HUES6 (cell line): ENCODE results near the gene CHAC1.
"Not testable (repeated sequence)": the region's sequence is repeated elsewhere in the genome, so short reads cannot be mapped to it uniquely, and the experiment has no call there.

ENCODE experiments used
- H3K27ac ChIP-seq: 2 replicates; pipeline ENCODE4 v1.7.0; 2013; ENCODE audit warnings: low read depth, mild to moderate bottlenecking, low read length, inconsistent platforms
- H3K27me3 ChIP-seq: 2 replicates; pipeline ENCODE4 v1.6.1; 2013; ENCODE audit warnings: low read length; ENCODE audit not compliant: control insufficient read depth, insufficient read depth
- H3K36me3 ChIP-seq: 2 replicates; pipeline ENCODE4 v1.6.1; 2013; ENCODE audit warnings: low read length; ENCODE audit not compliant: control insufficient read depth, insufficient read depth
- H3K4me1 ChIP-seq: 2 replicates; pipeline ENCODE4 v1.6.1; 2013; ENCODE audit warnings: low read length; ENCODE audit not compliant: control insufficient read depth, insufficient read depth
- H3K4me3 ChIP-seq: 2 replicates; pipeline ENCODE4 v1.5.1; 2013; ENCODE audit warnings: low read depth, low read length
- H3K9ac ChIP-seq: one replicate; pipeline ENCODE4 v1.6.1; 2013; ENCODE audit warnings: mild to moderate bottlenecking, low read length
- H3K9me3 ChIP-seq: 2 replicates; pipeline ENCODE4 v1.6.1; 2013; ENCODE audit warnings: low read depth, low read length; ENCODE audit not compliant: control insufficient read depth, insufficient read depth

The CHAC1 gene

DNA sequence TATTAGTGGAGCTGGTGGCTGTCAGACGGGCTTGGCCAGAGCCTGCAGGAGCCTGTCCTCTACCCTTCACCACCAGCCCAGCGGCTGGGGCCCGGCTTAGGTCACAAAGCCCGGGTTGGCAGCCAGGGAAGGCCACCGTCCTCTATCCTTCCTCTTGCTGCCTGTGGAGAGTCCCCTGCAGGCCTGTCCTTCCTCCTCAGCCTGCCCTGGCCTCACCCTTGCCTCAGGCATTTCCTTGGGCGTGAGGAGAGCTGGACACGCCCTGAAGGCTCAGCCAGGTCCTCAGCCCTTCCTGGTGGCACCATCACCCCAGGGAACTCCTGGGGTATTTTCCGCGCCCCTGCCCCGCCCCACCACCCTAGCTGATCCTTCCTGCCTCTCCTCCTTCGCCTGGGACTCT is 7.7 kb downstream of the CHAC1 start:
- no peak overlapping the region for H3K9ac ChIP-seq
- H3K36me3 ChIP-seq: peaks cover 11% of the 10 kb centered on the region
- peaks cover 20% of the 10 kb centered on the region for H3K4me1 ChIP-seq
- H3K27me3 ChIP-seq: no peaks in the 10 kb centered on the region
- no peak overlapping the region for H3K27ac ChIP-seq
- H3K4me3 ChIP-seq: no peak overlapping the region
- no peaks in the 10 kb centered on the region for H3K9me3 ChIP-seq

DNA sequence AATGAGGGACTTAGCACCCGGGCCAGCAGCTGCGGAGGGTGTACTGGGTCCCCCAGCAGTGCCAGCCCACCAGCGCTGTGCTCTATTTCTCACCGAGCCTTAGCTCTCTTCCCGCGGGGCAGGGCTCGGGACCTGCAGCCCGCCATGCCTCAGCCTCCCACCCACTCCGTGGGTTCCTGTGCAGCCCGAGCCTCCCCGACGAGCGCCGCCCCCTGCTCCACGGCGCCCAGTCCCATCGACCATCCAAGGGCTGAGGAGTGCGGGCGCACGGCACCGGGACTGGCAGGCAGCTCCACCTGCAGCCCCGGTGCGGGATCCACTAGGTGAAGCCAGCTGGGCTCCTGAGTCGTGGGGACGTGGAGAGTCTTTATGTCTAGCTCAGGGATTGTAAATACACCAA is 8.5 kb downstream of the CHAC1 start:
- H3K27ac ChIP-seq, H3K9me3 ChIP-seq, H3K4me3 ChIP-seq, H3K27me3 ChIP-seq, H3K36me3 ChIP-seq, H3K9ac ChIP-seq: not testable (repeated sequence)
- peaks cover 25% of the 10 kb centered on the region for H3K4me1 ChIP-seq

DNA sequence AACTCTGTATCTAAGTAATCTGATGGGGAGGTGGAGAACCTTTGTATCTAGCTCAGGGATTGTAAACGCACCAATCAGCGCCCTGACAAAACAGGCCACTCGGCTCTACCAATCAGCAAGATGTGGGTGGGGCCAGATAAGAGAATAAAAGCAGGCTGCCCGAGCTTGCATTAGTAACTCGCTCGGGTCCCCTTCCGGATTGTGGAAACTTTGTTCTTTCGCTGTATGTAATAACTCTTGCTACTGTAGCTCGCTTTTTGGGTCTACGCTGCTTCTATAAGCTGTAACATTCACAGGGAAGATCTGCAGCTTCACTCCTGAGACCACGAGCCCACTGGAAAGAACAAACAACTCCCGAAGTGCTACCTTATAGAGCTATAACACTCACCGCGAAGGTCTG is 9.0 kb downstream of the CHAC1 start:
- H3K27ac ChIP-seq, H3K9me3 ChIP-seq, H3K4me3 ChIP-seq, H3K9ac ChIP-seq, H3K27me3 ChIP-seq, H3K36me3 ChIP-seq: not testable (repeated sequence)
- peaks cover 29% of the 10 kb centered on the region for H3K4me1 ChIP-seq

DNA sequence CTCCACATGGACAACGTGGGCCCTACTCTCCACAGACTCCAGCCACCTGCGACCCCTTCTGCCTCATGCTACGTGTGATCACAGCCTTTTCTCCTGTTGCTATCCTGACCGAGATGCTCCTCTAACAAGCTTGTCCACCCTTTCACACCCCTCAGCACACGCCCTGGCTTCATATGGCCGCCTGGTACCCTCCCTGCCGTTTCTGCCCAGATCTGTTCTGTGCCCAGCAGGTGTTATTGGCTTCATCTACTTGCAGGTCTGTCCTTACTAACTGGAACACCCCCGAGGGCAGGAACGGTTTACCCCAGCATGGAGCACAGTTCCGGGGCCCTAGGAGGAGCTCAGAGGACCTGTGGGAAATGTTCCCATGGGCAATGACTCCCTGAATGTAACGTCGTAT is 9.9 kb downstream of the CHAC1 start:
- Histone ChIP-seq H3K27me3 (no peaks in the 10 kb centered on the region), H3K36me3 (no peaks in the 10 kb centered on the region), H3K9me3 (no peaks in the 10 kb centered on the region), H3K27ac (no peak overlapping the region), H3K4me3 (no peak overlapping the region), H3K9ac (no peak overlapping the region), H3K4me1 (peaks cover 31% of the 10 kb centered on the region)

DNA sequence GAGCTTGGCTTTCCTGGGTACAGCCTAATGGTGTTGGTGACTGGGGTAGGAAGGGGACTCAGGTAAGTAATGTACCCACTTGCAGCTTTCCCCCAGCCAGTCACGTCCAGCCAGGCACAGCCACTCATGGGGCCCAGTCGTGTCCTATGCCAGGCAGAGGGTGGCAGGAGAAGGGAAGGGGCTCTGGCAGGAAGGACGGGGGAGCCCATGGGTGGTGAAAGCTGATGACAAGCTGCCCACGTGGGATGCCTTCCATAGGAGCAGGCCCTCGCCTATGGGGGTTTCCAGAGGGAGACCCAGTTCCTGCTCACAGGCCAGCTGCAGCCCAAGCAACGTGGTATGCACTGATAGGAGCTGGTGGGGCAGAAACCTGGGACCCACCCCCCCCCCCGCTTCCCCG is 10.7 kb downstream of the CHAC1 start:
- Histone ChIP-seq H3K27me3 (no peaks in the 10 kb centered on the region), H3K4me1 (peaks cover 38% of the 10 kb centered on the region), H3K9ac (no peak overlapping the region), H3K27ac (no peak overlapping the region), H3K9me3 (no peaks in the 10 kb centered on the region), H3K36me3 (no peaks in the 10 kb centered on the region), H3K4me3 (no peak overlapping the region)

DNA sequence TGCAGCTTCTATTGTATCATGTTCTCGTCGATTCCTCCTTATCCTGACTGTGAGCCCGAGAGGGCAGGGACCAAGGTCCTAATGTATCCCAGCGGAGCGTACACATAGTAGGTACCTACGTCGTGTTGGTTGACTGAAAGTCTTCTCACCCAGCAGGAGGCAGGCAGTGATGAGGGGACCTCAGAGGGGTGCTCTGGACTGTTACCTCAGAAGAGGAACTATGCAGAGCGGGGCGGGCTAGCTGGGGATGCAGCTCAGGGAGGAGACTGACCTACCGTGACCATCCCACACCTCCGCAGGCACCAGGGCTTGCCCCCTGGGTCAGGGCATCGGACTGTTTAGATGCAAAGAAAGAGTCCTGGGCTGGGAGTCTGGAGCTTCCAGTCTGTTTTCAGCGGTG is 11.4 kb downstream of the CHAC1 start:
- H3K4me3 ChIP-seq: no peak overlapping the region
- H3K9me3 ChIP-seq: no peaks in the 10 kb centered on the region
- H3K9ac ChIP-seq: no peak overlapping the region
- H3K4me1 ChIP-seq: peaks cover 39% of the 10 kb centered on the region
- H3K27me3 ChIP-seq: no peaks in the 10 kb centered on the region
- no peaks in the 10 kb centered on the region for H3K36me3 ChIP-seq
- H3K27ac ChIP-seq: no peak overlapping the region

DNA sequence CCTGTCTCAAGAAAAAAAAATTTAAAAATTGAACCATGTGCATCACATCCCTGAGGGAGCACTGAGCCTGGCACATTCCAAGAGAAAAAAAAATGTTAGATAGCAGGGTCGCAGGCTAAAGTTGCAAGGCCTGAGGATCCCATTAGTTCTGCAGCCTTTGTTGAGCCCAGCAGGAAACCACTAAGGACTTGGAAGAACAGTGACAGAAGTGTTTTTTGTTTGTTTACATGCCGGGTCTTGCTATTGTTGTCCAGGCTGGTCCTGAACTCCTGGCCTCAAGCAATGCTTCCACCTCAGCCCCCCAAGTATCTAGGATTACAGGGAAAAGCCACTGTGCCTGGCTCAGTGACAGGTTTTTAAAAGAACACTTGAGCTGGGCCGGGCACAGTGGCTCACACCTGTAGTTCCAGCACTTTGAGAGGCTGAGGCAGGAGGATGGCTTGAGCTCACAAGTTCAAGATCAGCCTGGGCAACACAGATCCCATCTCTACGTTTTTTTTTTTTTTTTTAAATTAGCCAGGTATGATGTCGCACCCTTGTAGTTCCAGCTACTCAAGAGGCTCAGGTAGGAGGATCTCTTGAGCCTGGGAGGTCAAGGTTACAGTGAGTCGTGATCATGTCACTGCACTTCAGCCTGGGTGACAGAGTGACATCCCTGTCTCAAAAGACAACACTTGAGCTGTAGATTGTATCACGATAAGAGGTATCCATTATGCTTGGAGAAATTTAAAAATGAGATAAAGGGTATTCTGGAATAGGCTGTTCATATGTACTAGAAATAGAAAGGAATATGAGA is 15.2 kb downstream of the CHAC1 start:
- H3K4me3 ChIP-seq: no peak overlapping the region
- no peaks in the 10 kb centered on the region for H3K9me3 ChIP-seq
- H3K4me1 ChIP-seq: peaks cover 34% of the 10 kb centered on the region
- no peaks in the 10 kb centered on the region for H3K27me3 ChIP-seq
- H3K27ac ChIP-seq: no peak overlapping the region
- no peak overlapping the region for H3K9ac ChIP-seq
- H3K36me3 ChIP-seq: no peaks in the 10 kb centered on the region

DNA sequence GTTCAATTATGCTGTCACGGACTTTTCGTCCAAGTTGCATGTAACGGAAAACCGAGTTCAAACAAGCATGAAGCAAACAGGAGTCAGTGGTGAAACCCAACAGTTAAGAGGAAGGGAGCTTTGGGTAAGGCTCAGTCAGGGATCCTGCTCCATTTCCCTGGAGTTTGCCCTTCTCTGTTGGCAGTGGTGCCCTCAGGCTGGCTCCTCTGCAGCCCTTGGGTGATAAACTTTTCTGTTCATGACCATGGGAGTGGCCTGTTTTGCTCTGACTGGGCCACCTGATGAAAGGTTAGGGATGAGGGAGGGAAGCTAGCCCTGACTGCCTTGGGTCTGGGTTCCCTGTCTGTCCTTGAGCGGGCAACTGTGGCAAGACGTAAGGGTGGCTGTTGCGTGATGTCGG is 16.1 kb downstream of the CHAC1 start:
- Histone ChIP-seq H3K9ac (no peak overlapping the region), H3K4me1 (peaks cover 34% of the 10 kb centered on the region), H3K27ac (no peak overlapping the region), H3K27me3 (no peaks in the 10 kb centered on the region), H3K9me3 (no peaks in the 10 kb centered on the region), H3K36me3 (no peaks in the 10 kb centered on the region), H3K4me3 (no peak overlapping the region)

DNA sequence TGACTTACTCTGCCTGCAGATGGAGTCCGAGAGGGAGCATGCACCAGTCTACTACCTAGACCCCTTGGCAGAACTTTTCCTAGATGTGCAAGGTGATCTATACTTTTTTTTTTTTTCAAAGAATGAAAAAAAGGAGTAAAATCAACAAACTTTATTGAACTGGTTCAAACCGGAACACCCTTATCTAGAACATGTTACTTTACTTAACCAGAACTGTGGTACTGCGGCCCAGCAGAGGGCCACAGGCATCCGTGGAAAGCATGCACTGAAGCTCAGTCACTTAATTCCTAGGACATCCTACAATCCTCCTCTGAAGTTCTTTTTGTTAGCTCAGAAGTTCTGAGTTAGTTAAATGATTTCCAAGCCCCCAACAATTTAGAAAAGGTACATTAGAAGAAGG is 21.6 kb downstream of the CHAC1 start:
- peaks cover 44% of the 10 kb centered on the region for H3K36me3 ChIP-seq
- H3K27ac ChIP-seq: no peak overlapping the region
- H3K4me3 ChIP-seq: no peak overlapping the region
- no peaks in the 10 kb centered on the region for H3K27me3 ChIP-seq
- peaks cover 9% of the 10 kb centered on the region for H3K4me1 ChIP-seq
- no peak overlapping the region for H3K9ac ChIP-seq
- H3K9me3 ChIP-seq: no peaks in the 10 kb centered on the region

DNA sequence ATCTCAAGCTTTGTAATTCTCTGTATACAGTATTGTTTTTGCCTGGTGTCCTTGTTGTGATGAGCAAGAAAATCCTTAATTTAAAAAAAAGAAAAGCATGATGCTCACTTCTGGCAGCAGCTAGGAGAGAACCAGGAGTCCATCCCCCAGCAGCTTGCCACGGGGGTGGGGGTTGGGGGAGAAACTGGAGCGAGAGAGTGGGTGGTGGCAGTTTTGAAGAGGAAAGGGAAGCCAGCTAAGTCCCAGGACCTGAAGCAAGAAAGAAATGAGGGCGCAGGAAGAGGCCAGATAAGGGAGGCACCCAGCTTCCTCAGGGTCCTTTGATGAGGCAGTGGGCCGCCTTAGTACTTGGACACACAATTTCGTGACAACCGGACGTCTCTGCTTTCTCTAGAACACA is 23.5 kb downstream of the CHAC1 start:
- no peaks in the 10 kb centered on the region for H3K27me3 ChIP-seq
- no peak overlapping the region for H3K9ac ChIP-seq
- H3K4me1 ChIP-seq: peaks cover 9% of the 10 kb centered on the region
- no peak overlapping the region for H3K27ac ChIP-seq
- H3K36me3 ChIP-seq: peaks cover 63% of the 10 kb centered on the region
- H3K9me3 ChIP-seq: no peaks in the 10 kb centered on the region
- no peak overlapping the region for H3K4me3 ChIP-seq

DNA sequence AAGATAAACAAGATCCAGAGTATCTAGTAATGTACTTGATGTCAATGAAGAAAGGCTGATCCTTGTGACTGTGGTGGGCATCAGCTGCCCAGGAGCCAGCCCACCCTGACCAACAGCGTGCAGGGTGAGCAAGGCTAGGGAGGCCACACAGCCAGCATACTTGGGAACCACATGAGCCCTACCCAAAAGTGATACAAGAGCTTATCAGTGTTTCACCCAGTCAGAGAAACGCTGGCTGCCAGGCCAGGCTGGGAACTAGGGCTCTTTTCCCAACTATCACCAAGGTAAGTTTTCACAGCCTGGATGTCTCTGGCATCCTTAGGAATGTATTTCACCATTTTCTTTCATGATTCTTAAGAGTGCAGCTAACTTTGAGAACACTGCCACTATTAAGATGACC is 24.9 kb downstream of the CHAC1 start:
- no peak overlapping the region for H3K9ac ChIP-seq
- no peaks in the 10 kb centered on the region for H3K4me1 ChIP-seq
- no peaks in the 10 kb centered on the region for H3K9me3 ChIP-seq
- no peak overlapping the region for H3K4me3 ChIP-seq
- H3K27me3 ChIP-seq: no peaks in the 10 kb centered on the region
- H3K36me3 ChIP-seq: peaks cover 77% of the 10 kb centered on the region
- H3K27ac ChIP-seq: no peak overlapping the region

DNA sequence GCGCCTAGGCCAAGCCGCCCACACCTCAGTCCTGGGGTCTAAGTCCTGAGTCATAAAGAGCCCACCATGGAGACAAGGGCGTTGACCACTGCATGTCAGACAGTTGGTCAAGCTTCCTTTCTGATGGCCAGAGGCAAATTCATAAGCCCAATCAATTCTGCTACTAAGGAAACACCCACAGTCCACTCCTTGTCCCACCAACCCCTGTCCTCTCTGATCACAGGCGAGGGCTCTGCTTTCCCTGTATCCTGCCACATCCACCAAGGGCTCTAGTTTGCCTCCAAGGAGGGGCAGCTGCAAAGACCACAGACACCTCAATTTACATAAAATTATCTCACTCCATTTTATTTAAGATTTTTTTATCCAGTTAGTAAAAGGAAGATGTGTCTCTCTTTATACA is 25.3 kb downstream of the CHAC1 start:
- Histone ChIP-seq H3K36me3 (peaks cover 81% of the 10 kb centered on the region), H3K27me3 (no peaks in the 10 kb centered on the region), H3K9ac (no peak overlapping the region), H3K4me3 (no peak overlapping the region), H3K9me3 (no peaks in the 10 kb centered on the region), H3K27ac (no peak overlapping the region), H3K4me1 (no peaks in the 10 kb centered on the region)
